Trophoblast cell (in vitro differentiated cells and primary cell): ENCODE results near the gene UST.

ENCODE experiments used
- DNase-seq, 2 donors: peaks; one replicate each; pipeline ENCODE4 v3.0.0-alpha.2; 2016
- H2AFZ ChIP-seq: 2 replicates; pipeline ENCODE4 v1.6.1; 2013; ENCODE audit warnings: low read length, moderate library complexity, mild to moderate bottlenecking; ENCODE audit not compliant: insufficient read depth, poor library complexity
- H2AK5ac ChIP-seq: 2 replicates; pipeline ENCODE4 v1.6.1; 2013; ENCODE audit warnings: mild to moderate bottlenecking, low read length
- H2BK120ac ChIP-seq: 2 replicates; pipeline ENCODE4 v1.6.1; 2013; ENCODE audit warnings: low read length, mild to moderate bottlenecking, moderate library complexity; ENCODE audit not compliant: insufficient read depth, poor library complexity
- H2BK12ac ChIP-seq: 2 replicates; pipeline ENCODE4 v1.6.1; 2013; ENCODE audit warnings: mild to moderate bottlenecking, low read length, moderate library complexity
- H2BK5ac ChIP-seq: 2 replicates; pipeline ENCODE4 v1.6.1; 2013; ENCODE audit warnings: low read length, low read depth, moderate library complexity, mild to moderate bottlenecking; ENCODE audit not compliant: poor library complexity
- H3K14ac ChIP-seq: 2 replicates; pipeline ENCODE4 v1.6.1; 2013; ENCODE audit warnings: mild to moderate bottlenecking, low read length
- H3K18ac ChIP-seq: 2 replicates; pipeline ENCODE4 v1.6.1; 2013; ENCODE audit warnings: mild to moderate bottlenecking, low read length
- H3K23ac ChIP-seq: 2 replicates; pipeline ENCODE4 v1.6.1; 2013; ENCODE audit warnings: low read length
- H3K27ac ChIP-seq: 2 replicates; pipeline ENCODE4 v1.5.1; 2013; ENCODE audit warnings: low read depth, mild to moderate bottlenecking, inconsistent platforms, low read length, moderate library complexity
- H3K27me3 ChIP-seq: 2 replicates; pipeline ENCODE4 v1.6.1; 2013; ENCODE audit warnings: inconsistent platforms, mild to moderate bottlenecking, low read length, moderate library complexity; ENCODE audit not compliant: insufficient read depth
- H3K36me3 ChIP-seq, 2 experiments: 1 replicate in 1 of 2; 2 replicates in 1 of 2; pipeline ENCODE4 v1.6.1; 2013; ENCODE audit warnings: low read length in 2 of 2, mild to moderate bottlenecking in 2 of 2, moderate library complexity in 1 of 2; ENCODE audit not compliant: insufficient read depth in 2 of 2, control insufficient read depth in 1 of 2
- H3K4ac ChIP-seq: 2 replicates; pipeline ENCODE4 v1.6.1; 2013; ENCODE audit warnings: low read depth, mild to moderate bottlenecking, low read length, moderate library complexity
- H3K4me1 ChIP-seq, 2 experiments: 1 replicate in 1 of 2; 2 replicates in 1 of 2; pipeline ENCODE4 v1.6.1; 2013; ENCODE audit warnings: low read length in 2 of 2, mild to moderate bottlenecking in 2 of 2, moderate library complexity in 1 of 2; ENCODE audit not compliant: insufficient read depth in 2 of 2, control insufficient read depth in 1 of 2
- H3K4me2 ChIP-seq: 2 replicates; pipeline ENCODE4 v1.6.1; 2013; ENCODE audit warnings: inconsistent platforms, mild to moderate bottlenecking, low read length, moderate library complexity
- H3K4me3 ChIP-seq: 2 replicates; pipeline ENCODE4 v1.5.1; 2013; ENCODE audit warnings: mild to moderate bottlenecking, low read depth, low read length, inconsistent platforms
- H3K79me1 ChIP-seq: one replicate; pipeline ENCODE4 v1.6.1; 2013; ENCODE audit warnings: low read length
- H3K79me2 ChIP-seq: 2 replicates; pipeline ENCODE4 v1.6.1; 2013; ENCODE audit warnings: low read length, mild to moderate bottlenecking; ENCODE audit not compliant: control insufficient read depth, insufficient read depth, poor library complexity
- H3K9ac ChIP-seq: 2 replicates; pipeline ENCODE4 v1.6.1; 2013; ENCODE audit warnings: mild to moderate bottlenecking, low read length
- H3K9me3 ChIP-seq: 2 replicates; pipeline ENCODE4 v1.6.1; 2013; ENCODE audit warnings: low read depth, mild to moderate bottlenecking, control low read depth, inconsistent platforms, low read length; ENCODE audit not compliant: insufficient read depth
- H4K12ac ChIP-seq: 2 replicates; pipeline ENCODE4 v1.6.1; 2013; ENCODE audit warnings: low read depth, mild to moderate bottlenecking, low read length, moderate library complexity
- H4K8ac ChIP-seq: 2 replicates; pipeline ENCODE4 v1.6.1; 2013; ENCODE audit warnings: low read depth, mild to moderate bottlenecking, low read length, moderate library complexity
- H4K91ac ChIP-seq: one replicate; pipeline ENCODE4 v1.6.1; 2013; ENCODE audit warnings: low read depth, mild to moderate bottlenecking, low read length, moderate library complexity
- WGBS: extraction: QIAGEN DNeasy Blood & Tissue Kit; methylation state at CpG from one replicate; pipeline ENCODE4 v1.1.7; 2013; ENCODE audit warnings: missing lambda C conversion rate; ENCODE audit not compliant: insufficient read length, insufficient coverage; ENCODE audit errors: extremely low coverage; 5-methylcytosine and 5-hydroxymethylcytosine counted together

UST gene

DNA sequence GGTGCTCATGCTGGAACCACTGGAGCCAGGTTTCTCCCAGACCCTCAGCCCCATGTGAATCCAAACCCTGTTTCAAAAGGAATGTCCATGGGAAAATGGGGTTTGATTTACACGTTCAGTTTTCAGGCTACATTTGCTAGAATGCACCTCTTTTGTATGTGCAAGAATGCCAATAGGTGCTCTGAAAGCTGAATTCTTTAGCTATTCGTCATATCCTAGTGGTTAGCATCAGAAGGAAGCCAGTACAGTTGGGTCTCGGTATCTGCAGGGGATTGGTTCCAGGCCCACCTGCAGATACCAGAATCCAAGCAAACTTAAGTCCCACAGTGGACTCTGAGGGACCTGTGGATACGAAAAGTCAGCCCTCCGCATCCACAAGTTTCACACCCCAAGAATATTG is 93.4 kb downstream of the UST start:
- Histone ChIP-seq H2BK5ac (no peak overlapping the region), H4K8ac (no peak overlapping the region), H3K14ac (no peak overlapping the region), H3K79me2 (no peaks in the 10 kb centered on the region), H2BK120ac (no peak overlapping the region), H3K79me1 (no peaks in the 10 kb centered on the region), H3K23ac (no peak overlapping the region), H2AK5ac (no peak overlapping the region), H3K27ac (no peak overlapping the region), H3K9me3 (no peaks in the 10 kb centered on the region), H3K4ac (no peak overlapping the region), H4K91ac (no peak overlapping the region), H3K4me2 (peak overlapping the region; percentile 9), H3K4me3 (no peak overlapping the region), H3K4me1 (peaks cover 0 to 6% of the 10 kb centered on the region in 2 experiments), H3K9ac (no peak overlapping the region), H2BK12ac (no peak overlapping the region), H2AFZ (no peak overlapping the region), H3K18ac (no peak overlapping the region), H3K27me3 (no peaks in the 10 kb centered on the region), H3K36me3 (no peaks in the 10 kb centered on the region), H4K12ac (no peak overlapping the region)
- no CpG with 5 or more reads among the region's 5 CpGs for WGBS
- peak in 1 of 2 donors; percentile 21 for DNase-seq

DNA sequence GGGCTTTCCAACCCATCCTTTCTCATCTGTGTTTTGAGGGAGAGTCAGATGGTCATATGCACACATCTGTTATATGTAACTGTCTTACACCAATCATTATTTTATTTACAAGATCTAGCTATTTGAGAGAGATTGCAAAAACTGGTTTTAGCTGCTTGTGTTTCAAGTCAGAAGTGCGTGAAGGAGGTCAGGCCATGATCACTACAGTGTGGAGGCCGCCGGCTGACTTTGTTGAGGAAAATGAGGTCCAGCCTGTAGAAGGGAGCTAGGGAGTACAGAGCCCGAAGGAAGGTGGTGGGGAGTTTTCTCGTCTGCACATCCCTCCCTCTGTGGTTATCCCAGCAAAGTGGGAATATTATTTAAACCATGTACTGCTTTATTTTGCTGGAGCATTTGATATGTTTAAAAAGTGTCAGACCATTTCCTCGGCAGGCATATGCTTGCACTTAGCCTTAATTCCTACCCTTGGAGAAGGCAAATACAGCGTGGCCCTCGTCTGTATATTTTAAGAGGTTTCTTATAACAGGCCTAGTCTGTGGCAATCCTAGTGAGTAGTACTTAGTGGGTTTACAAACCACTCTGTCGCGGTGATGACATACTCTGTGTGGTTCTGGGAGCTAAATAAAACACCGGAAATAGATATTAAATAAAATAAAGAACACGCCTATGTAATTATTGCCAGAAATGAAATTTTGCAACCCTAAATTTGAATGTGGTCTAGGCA is 95.6 kb downstream of the UST start:
- DNase-seq: no peak
- Histone ChIP-seq H2BK12ac (no peak overlapping the region), H4K8ac (no peak overlapping the region)

DNA sequence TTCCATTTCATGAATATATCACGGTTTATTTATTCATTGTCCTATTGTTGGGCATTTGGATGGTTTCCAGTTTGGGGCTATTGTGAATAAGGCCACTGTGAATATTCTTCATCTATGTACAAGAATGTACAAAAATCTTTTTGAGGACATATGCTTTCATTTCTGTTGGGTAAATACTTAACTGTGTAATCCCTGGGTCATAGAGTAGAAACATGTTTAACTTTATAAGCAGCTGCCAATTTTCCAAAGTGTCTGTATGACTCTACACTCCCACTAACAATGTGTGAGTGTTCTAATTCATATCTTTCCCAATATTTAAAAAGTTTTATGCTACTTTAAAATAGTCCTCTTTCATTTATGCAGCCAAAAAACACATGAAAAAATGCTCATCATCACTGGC is 98.6 kb downstream of the UST start:
- Histone ChIP-seq H3K27me3 (no peaks in the 10 kb centered on the region), H3K23ac (no peak overlapping the region), H3K4ac (no peak overlapping the region), H3K18ac (no peak overlapping the region), H3K9ac (no peak overlapping the region), H4K8ac (no peak overlapping the region), H3K4me2 (no peak overlapping the region), H3K36me3 (no peaks in the 10 kb centered on the region), H2BK120ac (no peak overlapping the region), H4K91ac (no peak overlapping the region), H2AK5ac (no peak overlapping the region), H3K4me1 (peaks cover 0 to 2% of the 10 kb centered on the region in 2 experiments), H2BK12ac (no peak overlapping the region), H3K79me2 (no peaks in the 10 kb centered on the region), H3K14ac (no peak overlapping the region), H3K79me1 (no peaks in the 10 kb centered on the region), H4K12ac (no peak overlapping the region), H2BK5ac (no peak overlapping the region), H3K4me3 (no peak overlapping the region), H3K27ac (no peak overlapping the region), H3K9me3 (no peaks in the 10 kb centered on the region), H2AFZ (no peak overlapping the region)
- no CpG with 5 or more reads among the region's 1 CpG for WGBS
- no peak for DNase-seq

More for the DNA sequence above, 95.6 kb downstream of the UST start:
- no peaks in the 10 kb centered on the region for H3K9me3 ChIP-seq
- H3K79me1 ChIP-seq: no peaks in the 10 kb centered on the region
- H3K27ac ChIP-seq: no peak overlapping the region
- H3K23ac ChIP-seq: no peak overlapping the region
- H2BK120ac ChIP-seq: no peak overlapping the region
- H3K4me1 ChIP-seq: peaks cover 0 to 7% of the 10 kb centered on the region in 2 experiments
- no peak overlapping the region for H4K12ac ChIP-seq
- no peaks in the 10 kb centered on the region for H3K79me2 ChIP-seq
- H3K36me3 ChIP-seq: no peaks in the 10 kb centered on the region
- WGBS: no CpG with 5 or more reads among the region's 12 CpGs
- no peak overlapping the region for H2AK5ac ChIP-seq
- H3K18ac ChIP-seq: no peak overlapping the region
- H3K14ac ChIP-seq: no peak overlapping the region
- no peak overlapping the region for H3K4ac ChIP-seq
- no peaks in the 10 kb centered on the region for H3K27me3 ChIP-seq
- no peak overlapping the region for H3K9ac ChIP-seq
- no peak overlapping the region for H3K4me3 ChIP-seq
- no peak overlapping the region for H3K4me2 ChIP-seq
- no peak overlapping the region for H4K91ac ChIP-seq
- no peak overlapping the region for H2BK5ac ChIP-seq
- H2AFZ ChIP-seq: no peak overlapping the region

DNA sequence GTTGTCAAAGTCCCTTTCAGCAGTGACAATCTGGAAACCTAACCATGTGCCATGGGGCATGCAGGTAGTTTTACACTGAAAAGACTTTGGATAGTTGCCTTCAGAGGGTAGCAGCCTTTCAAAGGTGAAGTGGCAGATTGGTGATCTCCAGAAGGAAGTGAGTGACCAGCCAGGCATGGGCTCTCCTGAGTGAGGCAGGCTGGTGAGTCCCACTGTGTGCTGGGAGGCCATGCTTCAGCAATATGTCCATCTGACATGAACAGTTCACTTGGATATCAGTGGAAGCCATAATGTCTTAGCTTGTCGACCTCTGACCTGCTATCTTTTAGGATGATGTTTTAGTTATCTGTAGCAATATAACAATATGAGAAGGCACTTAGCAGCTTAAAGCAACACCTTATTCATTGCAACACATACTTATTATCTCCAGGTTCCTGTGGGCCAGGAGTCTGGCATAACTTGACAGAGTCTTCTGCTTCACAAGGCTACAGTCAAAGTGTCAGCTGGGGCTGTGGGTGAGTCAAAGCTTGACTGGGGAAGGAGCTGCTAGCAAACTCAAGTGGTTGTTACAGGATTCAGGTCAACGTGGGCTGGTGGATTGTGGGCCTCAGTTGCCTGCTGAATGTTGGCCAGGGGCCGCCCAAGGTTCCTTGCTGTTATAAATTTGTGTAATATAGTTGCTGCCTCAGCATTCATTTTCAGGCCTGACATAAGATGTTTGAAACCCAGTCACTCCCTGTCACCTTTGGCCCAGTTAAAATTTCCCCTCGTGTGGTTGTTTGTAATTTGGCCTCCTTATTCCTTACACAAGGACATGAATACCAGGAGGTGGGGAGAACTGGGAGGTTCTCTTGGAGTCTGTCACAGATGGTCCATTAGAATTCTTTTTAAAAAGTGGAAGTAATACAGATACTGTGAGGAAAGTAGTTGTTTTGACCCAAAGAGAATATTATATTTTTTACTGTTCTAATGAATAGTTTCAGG is 100.2 kb downstream of the UST start:
- WGBS: no CpG with 5 or more reads among the region's 4 CpGs
- no peak for DNase-seq
- no peak overlapping the region for H4K12ac ChIP-seq
- H3K18ac ChIP-seq: no peak overlapping the region
- peaks cover 0 to 2% of the 10 kb centered on the region in 2 experiments for H3K4me1 ChIP-seq
- no peaks in the 10 kb centered on the region for H3K79me2 ChIP-seq
- H2BK120ac ChIP-seq: no peak overlapping the region
- no peak overlapping the region for H2BK12ac ChIP-seq
- no peak overlapping the region for H4K8ac ChIP-seq
- no peak overlapping the region for H3K4me3 ChIP-seq
- H2AK5ac ChIP-seq: no peak overlapping the region
- H2AFZ ChIP-seq: no peak overlapping the region
- H3K27me3 ChIP-seq: no peaks in the 10 kb centered on the region
- no peak overlapping the region for H4K91ac ChIP-seq
- H3K27ac ChIP-seq: no peak overlapping the region
- no peak overlapping the region for H3K9ac ChIP-seq
- H3K36me3 ChIP-seq: no peaks in the 10 kb centered on the region
- H3K14ac ChIP-seq: no peak overlapping the region
- H2BK5ac ChIP-seq: no peak overlapping the region
- H3K79me1 ChIP-seq: no peaks in the 10 kb centered on the region
- H3K23ac ChIP-seq: no peak overlapping the region
- no peaks in the 10 kb centered on the region for H3K9me3 ChIP-seq
- no peak overlapping the region for H3K4me2 ChIP-seq
- H3K4ac ChIP-seq: no peak overlapping the region
